Measurements from ENCODE around the gene MYO7A.

DNA sequence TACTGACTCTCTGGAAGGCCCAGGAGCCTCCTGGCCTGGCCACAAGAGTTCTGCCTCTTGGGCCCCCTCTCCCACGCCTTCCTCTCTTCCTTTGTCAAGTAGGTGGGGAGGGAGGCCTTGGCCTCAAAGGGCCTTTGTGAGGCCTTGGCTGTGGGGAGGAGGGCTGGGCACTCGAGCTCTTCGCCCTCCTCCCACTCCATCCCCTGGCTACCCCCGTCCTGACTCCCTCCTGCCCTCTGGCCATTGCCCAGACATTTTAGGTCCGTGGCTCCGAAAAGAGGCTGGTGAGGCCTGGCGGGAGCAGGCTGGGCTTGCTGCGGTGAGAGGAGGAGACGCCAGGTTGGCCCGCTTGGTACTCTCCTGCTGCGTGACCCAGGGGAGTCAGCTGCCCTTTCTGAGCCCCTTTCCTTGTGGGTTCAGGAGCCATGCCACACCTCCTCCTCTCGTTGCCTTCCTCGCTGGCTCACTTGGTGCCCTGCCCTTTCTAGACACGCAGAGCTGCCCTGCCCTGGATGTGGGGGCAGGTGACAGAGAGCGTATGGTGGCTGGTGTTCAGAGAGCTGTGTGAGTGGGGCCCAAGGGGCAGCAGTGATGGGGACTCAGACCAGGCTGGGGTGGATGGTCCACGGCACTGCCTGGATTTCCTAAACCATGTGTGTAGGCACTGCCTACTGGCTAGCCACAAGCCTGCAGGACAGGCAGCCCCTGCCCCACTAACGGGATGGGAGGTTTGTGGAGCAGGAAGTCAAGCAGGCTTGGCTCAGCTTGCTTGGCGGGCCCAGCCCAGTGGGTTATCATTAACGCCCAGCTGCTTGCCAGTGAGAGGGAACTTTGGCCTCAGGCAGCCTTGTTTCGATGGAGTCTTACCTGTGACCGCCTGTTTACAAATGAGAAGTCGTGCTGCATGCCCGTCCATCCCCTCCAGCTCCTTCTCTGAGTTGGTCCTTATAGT is 41.2 kb upstream of the MYO7A start:
- TF ChIP-seq, protein P1, sequence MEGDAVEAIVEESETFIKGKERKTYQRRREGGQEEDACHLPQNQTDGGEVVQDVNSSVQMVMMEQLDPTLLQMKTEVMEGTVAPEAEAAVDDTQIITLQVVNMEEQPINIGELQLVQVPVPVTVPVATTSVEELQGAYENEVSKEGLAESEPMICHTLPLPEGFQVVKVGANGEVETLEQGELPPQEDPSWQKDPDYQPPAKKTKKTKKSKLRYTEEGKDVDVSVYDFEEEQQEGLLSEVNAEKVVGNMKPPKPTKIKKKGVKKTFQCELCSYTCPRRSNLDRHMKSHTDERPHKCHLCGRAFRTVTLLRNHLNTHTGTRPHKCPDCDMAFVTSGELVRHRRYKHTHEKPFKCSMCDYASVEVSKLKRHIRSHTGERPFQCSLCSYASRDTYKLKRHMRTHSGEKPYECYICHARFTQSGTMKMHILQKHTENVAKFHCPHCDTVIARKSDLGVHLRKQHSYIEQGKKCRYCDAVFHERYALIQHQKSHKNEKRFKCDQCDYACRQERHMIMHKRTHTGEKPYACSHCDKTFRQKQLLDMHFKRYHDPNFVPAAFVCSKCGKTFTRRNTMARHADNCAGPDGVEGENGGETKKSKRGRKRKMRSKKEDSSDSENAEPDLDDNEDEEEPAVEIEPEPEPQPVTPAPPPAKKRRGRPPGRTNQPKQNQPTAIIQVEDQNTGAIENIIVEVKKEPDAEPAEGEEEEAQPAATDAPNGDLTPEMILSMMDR (conservative IDR thresholded peaks at IDR 0.05; ENCODE audit: low read length), result no peak
- TF ChIP-seq EZH2phosphoT487 (IDR thresholded peaks at IDR 0.05; ENCODE audit: borderline replicate concordance), result no peak

All from Loucy (cell line).